Right lobe of liver (tissue), 4 donors: Measurements from ENCODE around the gene OSBPL10.

Experiments
- POLR2A ChIP-seq: fragments of 450-650 bp; IDR thresholded peaks from one replicate; pipeline ENCODE4 v1.6.1; 2017; ENCODE audit warnings: antibody characterized with exemption, mild to moderate bottlenecking
- TF ChIP-seq, protein P1 (sequence below), 4 donors: fragments of 200-600 bp in 3 of 4; fragments of 450-650 bp in 1 of 4; IDR thresholded peaks; one replicate each; pipeline versions ENCODE4 v1.5.1 to v1.8.0; 2016 to 2022; ENCODE audit warnings: antibody characterized with exemption in 4 of 4, mild to moderate bottlenecking in 2 of 4
- donor health status: DM: no; HTN: no; CAD: no.
- donor health status: DM: no; HTN: no; CAD: no.
- donor health status: DM: no; HTN: yes; CAD: no.

DNA sequence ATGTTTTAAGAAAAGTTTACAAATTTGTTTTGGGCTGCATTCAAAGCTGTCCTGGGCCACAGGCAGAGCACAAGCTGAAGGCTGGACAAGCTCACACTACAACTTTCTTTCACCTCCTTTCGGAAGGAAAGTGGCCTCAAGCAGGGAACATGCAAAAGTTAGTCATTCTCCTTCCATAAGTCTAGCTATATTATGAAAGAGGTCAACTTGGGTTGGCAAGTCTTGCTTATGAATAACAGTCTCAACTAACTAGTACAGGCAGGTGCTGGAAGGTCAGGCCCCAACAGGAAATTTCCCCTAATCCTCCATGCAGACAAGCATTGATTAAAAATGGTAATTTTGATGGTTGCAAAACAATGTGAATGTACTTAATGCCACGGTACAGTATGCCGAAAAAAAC is 69.4 kb downstream of the OSBPL10 start:
- TF ChIP-seq, protein P1, sequence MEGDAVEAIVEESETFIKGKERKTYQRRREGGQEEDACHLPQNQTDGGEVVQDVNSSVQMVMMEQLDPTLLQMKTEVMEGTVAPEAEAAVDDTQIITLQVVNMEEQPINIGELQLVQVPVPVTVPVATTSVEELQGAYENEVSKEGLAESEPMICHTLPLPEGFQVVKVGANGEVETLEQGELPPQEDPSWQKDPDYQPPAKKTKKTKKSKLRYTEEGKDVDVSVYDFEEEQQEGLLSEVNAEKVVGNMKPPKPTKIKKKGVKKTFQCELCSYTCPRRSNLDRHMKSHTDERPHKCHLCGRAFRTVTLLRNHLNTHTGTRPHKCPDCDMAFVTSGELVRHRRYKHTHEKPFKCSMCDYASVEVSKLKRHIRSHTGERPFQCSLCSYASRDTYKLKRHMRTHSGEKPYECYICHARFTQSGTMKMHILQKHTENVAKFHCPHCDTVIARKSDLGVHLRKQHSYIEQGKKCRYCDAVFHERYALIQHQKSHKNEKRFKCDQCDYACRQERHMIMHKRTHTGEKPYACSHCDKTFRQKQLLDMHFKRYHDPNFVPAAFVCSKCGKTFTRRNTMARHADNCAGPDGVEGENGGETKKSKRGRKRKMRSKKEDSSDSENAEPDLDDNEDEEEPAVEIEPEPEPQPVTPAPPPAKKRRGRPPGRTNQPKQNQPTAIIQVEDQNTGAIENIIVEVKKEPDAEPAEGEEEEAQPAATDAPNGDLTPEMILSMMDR (IDR thresholded peaks at IDR 0.05), result no peak
- TF ChIP-seq POLR2A, result no peak
